RWPE1 (cell line): ENCODE data around the gene CDYL.
A peak's percentile ranks its signal among the peaks of the same experiment; 100 is the strongest.
"Not testable (repeated sequence)": the region's sequence is repeated elsewhere in the genome, so short reads cannot be mapped to it uniquely, and the experiment has no call there.

ENCODE experiments used
- CTCF ChIA-PET: fragments of 350-600 bp; sonication (Branson Sonifier 250); formaldehyde crosslinking; extraction: SDS; loops from one replicate; lab custom pipeline; 2021; lab: Yijun Ruan, JAX
- POLR2A ChIA-PET: fragments of 400-600 bp; formaldehyde crosslinking; extraction: SDS; loops from one replicate; lab custom pipeline; 2020; ENCODE audit warnings: antibody characterized with exemption; ENCODE audit not compliant: low non-redundant PET; lab: Yijun Ruan, JAX
- DNase-seq: peaks from one replicate; pipeline ENCODE4 v3.0.0; 2012; ENCODE audit warnings: low spot score
- H3K27ac ChIP-seq: fragments of 450-650 bp; 2 replicates; pipeline ENCODE4 v1.5.1; 2017
- CTCF ChIP-seq: fragments of 450-650 bp; conservative IDR thresholded peaks from 2 replicates; pipeline ENCODE4 v1.5.1; 2017; ENCODE audit warnings: low read depth, mild to moderate bottlenecking

Gene CDYL

GRCh38 chr6:4828187-4828698, 52.0 kb downstream of the CDYL start:
- POLR2A ChIA-PET: no interaction called here
- no peak for TF ChIP-seq CTCF
- no peak overlapping the region for H3K27ac ChIP-seq
- no peak for DNase-seq
- CTCF ChIA-PET: interaction anchor here (0.5 kb wide), 1 partner anchor 24 kb away, joined by 3 read pairs; no protein-coding TSS in a partner anchor

DNA sequence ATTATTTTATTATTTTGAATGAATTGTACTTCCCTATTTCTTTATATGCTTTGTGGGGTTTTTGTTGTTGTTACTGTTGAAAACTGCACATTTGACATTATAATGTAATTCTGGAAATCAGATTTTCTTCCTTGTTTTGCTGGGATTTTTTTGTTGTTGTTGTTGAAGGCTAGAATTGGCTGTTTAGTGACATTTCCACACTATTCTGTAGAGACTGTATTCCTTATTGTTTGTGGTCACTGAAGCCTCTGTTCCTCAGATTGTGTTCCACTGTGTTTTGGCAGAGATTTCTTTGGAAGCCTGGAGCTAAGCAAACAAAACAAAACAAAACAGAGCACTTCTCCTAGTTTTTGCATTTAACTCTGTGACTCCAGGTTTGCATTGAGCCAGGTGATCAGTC, 52.9 kb downstream of the CDYL start:
- POLR2A ChIA-PET: no interaction called here
- no peak for DNase-seq
- CTCF ChIA-PET: interaction anchor here (0.6 to 0.7 kb wide), 2 partner anchors 20 to 38 kb away, joined by 3 to 7 read pairs; no protein-coding TSS in a partner anchor
- no peak overlapping the region for H3K27ac ChIP-seq
- no peak for TF ChIP-seq CTCF

- POLR2A ChIA-PET, DNase-seq, CTCF ChIA-PET: not testable (repeated sequence)
- peak overlapping the region; percentile 42 for H3K27ac ChIP-seq
Measured at GRCh38 chr6:4835540-4835939, 59.3 kb downstream of the CDYL start.

DNA sequence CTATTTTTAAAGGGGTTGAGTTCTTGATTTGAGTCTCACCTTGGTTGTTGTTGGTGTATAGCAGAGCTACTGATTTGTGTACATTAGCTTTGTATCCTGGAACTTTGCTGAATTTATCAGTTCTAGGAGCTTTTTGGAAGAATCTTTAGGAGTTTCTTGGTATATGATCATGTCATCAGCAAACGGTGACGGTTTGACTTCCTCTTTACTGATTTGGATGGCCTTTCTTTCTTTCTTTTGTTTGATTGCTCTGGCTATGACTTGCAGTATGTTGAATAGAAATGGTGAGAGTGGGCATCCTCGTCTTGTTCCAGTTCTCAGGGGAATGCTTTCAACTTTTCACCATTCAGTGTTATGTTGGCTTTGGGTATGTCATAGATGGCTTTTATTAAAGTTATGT, 64.0 kb downstream of the CDYL start:
- H3K27ac ChIP-seq: no peak overlapping the region
- ChIA-PET POLR2A (no interaction called here), CTCF (no interaction called here)
- no peak for DNase-seq
- TF ChIP-seq CTCF: no peak

DNA sequence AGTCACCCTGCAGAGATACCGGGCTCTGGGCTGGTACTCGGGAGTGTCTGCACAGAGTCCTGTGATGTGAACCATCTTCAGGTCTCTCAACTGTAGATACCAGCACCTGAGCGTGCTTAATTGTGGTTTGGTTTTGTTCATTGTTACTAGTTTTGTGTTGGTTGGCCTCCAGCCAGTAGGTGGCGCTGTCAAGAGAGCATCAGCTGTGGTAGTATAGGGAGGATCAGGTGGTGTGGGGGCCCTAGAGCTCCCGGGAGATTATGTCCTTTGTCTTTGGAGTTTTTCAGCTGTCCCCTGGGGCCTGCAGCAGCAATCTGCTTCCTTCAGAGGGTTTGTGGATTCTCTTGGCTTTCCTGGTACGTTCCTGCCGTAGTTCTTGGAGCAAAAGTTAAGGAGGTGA, 67.9 kb downstream of the CDYL start:
- POLR2A ChIA-PET: no interaction called here
- H3K27ac ChIP-seq: no peak overlapping the region
- TF ChIP-seq CTCF: no peak
- DNase-seq: no peak
- CTCF ChIA-PET: interaction anchor here (0.7 kb wide), 1 partner anchor 162 kb away, joined by 3 read pairs; no protein-coding TSS in a partner anchor

- no peak for TF ChIP-seq CTCF
- H3K27ac ChIP-seq: no peak overlapping the region
- no peak for DNase-seq
- ChIA-PET POLR2A (no interaction called here), CTCF (no interaction called here)
Measured at GRCh38 chr6:4846387-4846786, 70.2 kb downstream of the CDYL start.

GRCh38 chr6:4848382-4849068, 72.3 kb downstream of the CDYL start:
- H3K27ac ChIP-seq: no peak overlapping the region
- no peak for DNase-seq
- CTCF ChIA-PET: interaction anchor here (1.1 to 1.6 kb wide), 2 partner anchors 10 to 22 kb away, joined by 3 to 6 read pairs; no protein-coding TSS in a partner anchor
- no peak for TF ChIP-seq CTCF
- POLR2A ChIA-PET: no interaction called here
